Endometrial microvascular endothelial cells (primary cell): Measurements from ENCODE around the gene NAT10. TPM values are rescaled to one million over a fixed set of nuclear protein-coding genes. Genes with fewer than 3 reads are reported as not detected.

Experiments
- in situ Hi-C: cut with HindIII; loops from 2 replicates; pipeline ENCODE4 v1.10.0; 2017; ENCODE audit warnings: low sequenced_read_pairs, low pct_unique_long_range_greater_than_20kb; ENCODE audit errors: inconsistent ontology term
- total RNA-seq: library from RNA; depleted of rRNA; stranded (reverse); fragments of >200 nt; gene quantifications from one replicate; pipeline ENCODE4 v1.2.3, GENCODE V29; 2015; ENCODE audit errors: inconsistent ontology term

The NAT10 gene
- total RNA-seq, 1 donor from 2014 or later: 46.5 TPM

GRCh38 chr11:34181856-34182405 is 76.5 kb downstream of the NAT10 start:
- in situ Hi-C loops: no loop called here

DNA sequence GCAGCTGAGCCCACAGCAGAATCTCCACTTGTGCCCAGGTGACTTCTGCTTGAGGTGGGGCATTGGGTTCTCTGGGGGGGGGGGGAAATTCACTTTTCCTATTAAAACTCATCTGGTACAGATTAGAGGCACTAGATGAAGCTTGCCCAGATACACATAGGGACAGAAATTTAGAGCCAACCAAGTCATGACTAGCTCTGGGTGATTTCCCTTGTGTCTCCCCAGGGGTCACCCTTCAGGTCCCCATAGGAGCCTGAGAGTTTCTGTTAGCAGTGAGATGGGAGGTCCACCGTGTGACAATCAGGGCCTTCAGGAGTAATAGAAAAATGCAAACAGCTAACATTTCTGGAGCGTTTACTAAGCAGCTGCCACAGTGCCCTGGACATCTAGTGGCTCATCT is 77.0 kb downstream of the NAT10 start:
- in situ Hi-C loops: no loop called here

- in situ Hi-C loops: no loop called here
These were observed 77.7 kb downstream of the NAT10 start for GRCh38 chr11:34182921-34183685.

- in situ Hi-C loops: no loop called here
These were observed 78.5 kb downstream of the NAT10 start for GRCh38 chr11:34183848-34184391.

DNA sequence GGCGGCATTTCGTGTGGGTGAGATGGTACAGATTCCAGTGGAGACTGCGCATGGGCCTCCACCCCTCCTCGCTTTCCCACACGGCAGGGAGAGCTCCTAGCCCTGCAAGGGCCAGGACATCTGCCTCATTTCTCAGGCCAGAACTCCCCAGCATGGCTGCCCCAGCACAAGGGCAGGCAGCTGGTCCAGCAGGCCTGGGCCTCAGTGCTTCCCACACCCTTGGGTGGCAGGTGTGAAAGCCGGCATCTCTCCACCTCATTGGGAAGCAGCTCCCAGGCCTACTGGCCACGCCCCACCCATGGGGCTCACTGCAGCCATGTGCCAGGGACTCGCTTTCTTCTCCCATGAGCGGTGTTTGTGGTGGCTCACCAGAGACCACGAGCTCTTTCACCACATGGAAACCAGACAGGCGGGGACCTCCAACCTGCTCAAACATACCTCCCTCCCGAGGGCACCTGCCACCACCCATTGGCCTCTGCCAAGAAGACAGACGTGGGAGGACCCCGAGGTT is 79.1 kb downstream of the NAT10 start:
- in situ Hi-C loops: no loop called here

- in situ Hi-C loops: no loop called here
These were observed 80.8 kb downstream of the NAT10 start for GRCh38 chr11:34185926-34186841.

- in situ Hi-C loops: no loop called here
These were observed 82.8 kb downstream of the NAT10 start for GRCh38 chr11:34188181-34188580.

GRCh38 chr11:34189191-34189590 is 83.8 kb downstream of the NAT10 start:
- in situ Hi-C loops: no loop called here

DNA sequence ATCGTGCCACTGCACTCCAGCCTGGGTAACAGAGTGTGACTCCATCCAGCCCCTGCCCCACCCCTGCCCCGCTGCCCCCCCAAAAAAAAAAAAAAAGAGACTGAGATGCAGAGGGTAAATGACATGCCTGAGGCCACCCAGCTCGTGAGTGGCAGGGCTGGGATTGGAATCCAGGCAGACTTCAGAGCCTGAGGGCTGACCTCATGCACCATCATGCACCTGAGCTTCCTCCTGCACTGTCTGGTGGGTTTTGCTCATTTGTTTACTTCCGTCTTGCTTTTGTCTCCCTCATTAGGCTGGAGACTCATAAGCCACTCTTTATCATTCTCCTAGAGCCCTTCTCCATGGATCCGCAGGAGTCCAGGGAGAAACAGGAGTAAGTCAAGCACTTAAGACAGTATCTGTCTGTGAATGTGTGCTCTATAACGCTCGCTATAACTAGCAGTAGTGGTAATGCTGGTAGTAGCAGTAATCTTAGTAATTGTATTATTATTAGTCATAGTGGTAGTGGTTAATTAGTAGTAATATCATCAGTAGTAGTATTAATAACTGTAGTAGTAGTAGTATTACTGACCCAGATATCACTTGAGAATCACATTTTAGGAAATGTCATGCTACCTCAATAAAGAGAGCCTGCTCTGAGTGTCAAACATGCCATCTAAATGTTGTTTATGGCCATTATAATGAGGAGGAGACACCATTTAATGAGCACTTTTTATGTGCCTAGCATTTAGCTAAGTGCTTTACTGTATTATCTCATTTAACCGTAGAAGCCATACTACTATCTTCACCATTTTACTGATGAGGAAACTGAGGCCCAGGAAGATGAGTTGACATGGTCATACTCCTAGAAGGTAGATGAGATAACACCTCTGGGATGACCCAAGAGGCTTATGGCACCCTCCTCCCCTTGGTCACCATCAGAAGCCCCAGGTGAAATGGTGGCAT is 85.0 kb downstream of the NAT10 start:
- in situ Hi-C loops: no loop called here

DNA sequence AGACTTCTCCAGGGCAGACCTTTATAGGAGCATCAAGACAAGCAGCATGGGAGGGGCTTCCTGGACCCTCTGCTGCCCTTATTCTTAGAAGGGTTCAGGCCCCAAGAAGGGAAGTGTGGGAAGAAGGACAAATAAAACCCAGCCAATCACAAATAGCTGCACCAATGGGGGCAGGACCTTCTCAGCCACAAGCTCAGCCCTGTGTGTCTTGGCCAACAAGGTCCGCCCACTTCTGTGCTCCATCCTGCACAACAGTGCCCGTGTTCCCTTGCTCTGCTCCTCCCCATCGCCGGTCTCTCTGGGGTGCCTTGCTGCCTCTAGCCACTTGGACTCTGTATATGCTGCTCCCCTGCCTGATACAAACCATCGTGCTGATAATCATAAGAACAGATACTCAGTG is 86.1 kb downstream of the NAT10 start:
- in situ Hi-C loops: no loop called here

- in situ Hi-C loops: no loop called here
These were observed 87.3 kb downstream of the NAT10 start for GRCh38 chr11:34192481-34193401.

DNA sequence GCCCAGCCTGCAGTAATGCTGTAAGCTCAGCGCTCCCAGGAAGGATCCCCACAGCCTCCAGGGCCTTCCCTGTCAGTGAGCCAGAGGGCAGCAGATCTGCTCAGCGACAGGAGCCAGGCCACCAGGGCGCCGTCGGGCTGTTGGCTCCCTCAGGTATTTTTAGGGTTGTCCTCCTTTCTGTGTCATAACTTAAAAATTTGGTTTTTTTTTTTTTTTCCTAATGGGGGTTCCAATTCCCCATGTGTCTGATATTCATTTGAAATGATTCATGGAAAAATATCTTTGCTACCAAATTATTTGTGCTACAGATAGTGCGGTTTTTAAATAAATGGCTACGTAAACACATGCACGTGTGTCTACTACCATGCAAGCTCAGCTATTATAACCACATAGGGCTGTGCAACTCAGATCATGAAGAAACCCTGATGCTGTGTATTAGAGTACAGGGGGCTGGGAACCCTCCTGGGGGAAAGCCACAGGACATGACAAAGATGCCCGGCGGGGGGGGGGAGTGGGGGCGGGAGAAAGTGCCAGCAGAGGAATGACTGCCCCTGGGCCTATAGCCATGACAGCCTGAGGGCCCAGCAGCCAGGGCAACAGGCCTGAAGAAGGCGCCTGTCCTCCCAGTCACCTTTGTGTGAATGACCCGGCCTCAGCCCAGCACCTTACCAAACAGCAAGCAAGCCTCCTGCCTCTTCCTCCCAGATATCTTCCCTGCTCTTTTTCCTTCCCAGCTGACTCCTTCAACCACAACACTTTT is 89.3 kb downstream of the NAT10 start:
- in situ Hi-C loops: no loop called here

Other genes starting within 250 kb of the NAT10 start
- 7.7 TPM for gene LMO2, start 213.6 kb upstream of the NAT10 start, total RNA-seq
- 260 TPM for gene CAPRIN1, start 53.9 kb upstream of the NAT10 start, total RNA-seq